HEK293 (cell line): ENCODE results near the gene EDIL3.

Experiments
- CTCF ChIA-PET: fragments of 350-600 bp; formaldehyde crosslinking; extraction: SDS; loops from one replicate; lab custom pipeline; 2021; ENCODE audit warnings: antibody characterized with exemption; lab: Yijun Ruan, JAX
- POLR2A ChIA-PET: fragments of 300-600 bp; formaldehyde crosslinking; extraction: SDS; loops from one replicate; lab custom pipeline; 2020; ENCODE audit warnings: antibody characterized with exemption, inconsistent platforms; lab: Yijun Ruan, JAX
- H3K27ac ChIP-seq: fragments of 200-500 bp; sonication (Bioruptor generic); 2 replicates; pipeline ENCODE4 v1.5.1; 2014; ENCODE audit warnings: low read depth, low read length, control low read depth, inconsistent platforms; ENCODE audit errors: extremely low read depth
- H3K36me3 ChIP-seq, 2 experiments: fragments of 200-500 bp in 1 of 2; sonication (Bioruptor generic) in 1 of 2; 1 replicate in 1 of 2; 2 replicates in 1 of 2; pipeline ENCODE4 v1.5.1; 2014 to 2017; ENCODE audit warnings: inconsistent platforms in 2 of 2, low read length in 2 of 2; ENCODE audit not compliant: control insufficient read depth in 2 of 2, insufficient read depth in 1 of 2
- H3K4me1 ChIP-seq: fragments of 200-500 bp; sonication (Bioruptor generic); 2 replicates; pipeline ENCODE4 v1.5.1; 2014; ENCODE audit warnings: mild to moderate bottlenecking, low read length, inconsistent platforms; ENCODE audit not compliant: control insufficient read depth, insufficient read depth
- H3K4me3 ChIP-seq: 2 replicates; pipeline ENCODE4 v1.5.1; 2011; ENCODE audit warnings: low read depth, mild to moderate bottlenecking, control low read depth, low read length, moderate library complexity
- H3K9me3 ChIP-seq: fragments of 200-500 bp; sonication (Bioruptor generic); 2 replicates; pipeline ENCODE4 v1.5.1; 2014; ENCODE audit warnings: low read depth, low read length, inconsistent platforms; ENCODE audit not compliant: control insufficient read depth, insufficient read depth
- HOXC10 ChIP-seq: sonication (generic); formaldehyde crosslinking; IDR thresholded peaks from 2 replicates; pipeline ENCODE4 v1.8.1; 2023; ENCODE audit warnings: mild to moderate bottlenecking, missing genetic modification reagents
- KLF16 ChIP-seq: fragments of 450-650 bp; formaldehyde crosslinking; IDR thresholded peaks from 2 replicates; pipeline ENCODE4 v1.5.1; 2017; ENCODE audit warnings: missing biosample characterization, missing genetic modification characterization
- OSR2 ChIP-seq: fragments of 450-650 bp; formaldehyde crosslinking; IDR thresholded peaks from 2 replicates; pipeline ENCODE4 v1.5.1; 2016; ENCODE audit warnings: missing biosample characterization, missing genetic modification characterization
- SETDB1 ChIP-seq: IDR thresholded peaks from one replicate; pipeline ENCODE4 v1.6.1; 2017; ENCODE audit warnings: mild to moderate bottlenecking, low read length, moderate library complexity, mixed read lengths; ENCODE audit not compliant: insufficient read length
- SP2 ChIP-seq: fragments of 450-650 bp; formaldehyde crosslinking; IDR thresholded peaks from 2 replicates; pipeline ENCODE4 v1.5.1; 2016; ENCODE audit warnings: missing biosample characterization, missing genetic modification characterization
- SP3 ChIP-seq: fragments of 450-650 bp; formaldehyde crosslinking; IDR thresholded peaks from 2 replicates; pipeline ENCODE4 v1.5.1; 2016; ENCODE audit warnings: missing biosample characterization, missing genetic modification characterization
- ZBTB6 ChIP-seq: fragments of 450-650 bp; formaldehyde crosslinking; IDR thresholded peaks from 2 replicates; pipeline ENCODE4 v1.5.1; 2017; ENCODE audit warnings: missing biosample characterization, missing genetic modification characterization
- ZNF157 ChIP-seq: fragments of 450-650 bp; formaldehyde crosslinking; IDR thresholded peaks from 2 replicates; pipeline ENCODE4 v1.5.1; 2016; ENCODE audit warnings: missing biosample characterization, missing genetic modification characterization
- ZNF2 ChIP-seq: fragments of 450-650 bp; formaldehyde crosslinking; IDR thresholded peaks from 2 replicates; pipeline ENCODE4 v1.5.1; 2016; ENCODE audit warnings: missing biosample characterization, missing genetic modification characterization
- ZNF324 ChIP-seq: fragments of 450-650 bp; formaldehyde crosslinking; IDR thresholded peaks from 2 replicates; pipeline ENCODE4 v1.5.1; 2016; ENCODE audit warnings: missing biosample characterization, missing genetic modification characterization
- ZNF335 ChIP-seq: fragments of 450-650 bp; formaldehyde crosslinking; conservative IDR thresholded peaks from 2 replicates; pipeline ENCODE4 v1.5.1; 2016; ENCODE audit warnings: missing biosample characterization, missing genetic modification characterization
- ZNF366 ChIP-seq: fragments of 450-650 bp; formaldehyde crosslinking; conservative IDR thresholded peaks from 2 replicates; pipeline ENCODE4 v1.5.1; 2016; ENCODE audit warnings: missing biosample characterization, missing genetic modification characterization
- ZNF423 ChIP-seq: fragments of 450-650 bp; formaldehyde crosslinking; IDR thresholded peaks from 2 replicates; pipeline ENCODE4 v1.5.1; 2016; ENCODE audit warnings: missing biosample characterization, missing genetic modification characterization
- ZNF514 ChIP-seq: fragments of 450-650 bp; formaldehyde crosslinking; IDR thresholded peaks from 2 replicates; pipeline ENCODE4 v1.5.1; 2016; ENCODE audit warnings: missing biosample characterization, missing genetic modification characterization
- ZNF530 ChIP-seq: fragments of 450-650 bp; formaldehyde crosslinking; IDR thresholded peaks from 2 replicates; pipeline ENCODE4 v1.5.1; 2016; ENCODE audit warnings: low read depth, missing biosample characterization, missing genetic modification characterization
- ZNF561 ChIP-seq: fragments of 450-650 bp; IDR thresholded peaks from 2 replicates; pipeline ENCODE4 v1.5.1; 2018; ENCODE audit warnings: missing biosample characterization, missing genetic modification characterization, borderline replicate concordance
- ZNF610 ChIP-seq: fragments of 450-650 bp; formaldehyde crosslinking; IDR thresholded peaks from 2 replicates; pipeline ENCODE4 v1.5.1; 2016; ENCODE audit warnings: missing biosample characterization, missing genetic modification characterization, borderline replicate concordance
- ZNF621 ChIP-seq: fragments of 450-650 bp; formaldehyde crosslinking; IDR thresholded peaks from 2 replicates; pipeline ENCODE4 v1.5.1; 2017; ENCODE audit warnings: missing biosample characterization, missing genetic modification characterization
- ZNF623 ChIP-seq: fragments of 450-650 bp; formaldehyde crosslinking; IDR thresholded peaks from 2 replicates; pipeline ENCODE4 v1.5.1; 2016; ENCODE audit warnings: missing biosample characterization, missing genetic modification characterization
- ZNF654 ChIP-seq: fragments of 450-650 bp; formaldehyde crosslinking; IDR thresholded peaks from 2 replicates; pipeline ENCODE4 v1.5.1; 2016; ENCODE audit warnings: low read depth, missing biosample characterization, missing genetic modification characterization
- ZNF777 ChIP-seq: fragments of 450-650 bp; formaldehyde crosslinking; IDR thresholded peaks from 2 replicates; pipeline ENCODE4 v1.5.1; 2017; ENCODE audit warnings: missing biosample characterization, missing genetic modification characterization, borderline replicate concordance
- ZNF791 ChIP-seq: fragments of 450-650 bp; formaldehyde crosslinking; IDR thresholded peaks from 2 replicates; pipeline ENCODE4 v1.5.1; 2016; ENCODE audit warnings: missing biosample characterization, missing genetic modification characterization
- ZSCAN23 ChIP-seq: fragments of 450-650 bp; formaldehyde crosslinking; IDR thresholded peaks from 2 replicates; pipeline ENCODE4 v1.5.1; 2016; ENCODE audit warnings: missing biosample characterization, missing genetic modification characterization
- ZSCAN30 ChIP-seq: fragments of 450-650 bp; IDR thresholded peaks from 2 replicates; pipeline ENCODE4 v1.5.1; 2018; ENCODE audit warnings: missing biosample characterization, mild to moderate bottlenecking, missing genetic modification characterization, moderate library complexity
- TF ChIP-seq, protein P1 (sequence below): fragments of 450-650 bp; formaldehyde crosslinking; IDR thresholded peaks from 2 replicates; pipeline ENCODE4 v1.5.1; 2016; ENCODE audit warnings: missing biosample characterization, missing genetic modification characterization
- TF ChIP-seq, protein P2 (sequence below): fragments of 450-650 bp; formaldehyde crosslinking; IDR thresholded peaks from 2 replicates; pipeline ENCODE4 v1.5.1; 2016; ENCODE audit warnings: missing biosample characterization, missing genetic modification characterization, borderline replicate concordance
- TF ChIP-seq, protein P3 (sequence below): fragments of 450-650 bp; formaldehyde crosslinking; IDR thresholded peaks from 2 replicates; pipeline ENCODE4 v1.5.1; 2016; ENCODE audit warnings: missing biosample characterization, missing genetic modification characterization

The EDIL3 gene

DNA sequence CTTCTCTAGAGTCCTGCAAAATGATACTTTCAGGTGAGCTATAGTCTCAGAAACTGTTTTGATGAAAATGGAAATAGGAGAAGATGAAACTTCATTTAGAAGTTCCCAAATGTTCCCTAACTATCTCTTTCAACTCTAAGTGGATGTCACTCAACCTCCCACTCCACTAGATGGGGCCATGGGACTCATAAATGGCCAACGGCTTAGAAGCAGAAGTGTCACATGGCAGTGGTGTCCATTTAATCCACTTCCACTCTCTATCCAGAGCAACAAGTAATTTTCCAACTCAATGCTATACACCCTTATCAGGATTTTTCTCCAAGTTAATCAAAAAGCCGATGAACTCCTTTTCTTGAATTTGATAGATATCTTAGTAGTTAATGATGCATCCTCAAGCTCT lies 295.7 kb downstream of the EDIL3 start (continued):
- TF ChIP-seq, protein P1, sequence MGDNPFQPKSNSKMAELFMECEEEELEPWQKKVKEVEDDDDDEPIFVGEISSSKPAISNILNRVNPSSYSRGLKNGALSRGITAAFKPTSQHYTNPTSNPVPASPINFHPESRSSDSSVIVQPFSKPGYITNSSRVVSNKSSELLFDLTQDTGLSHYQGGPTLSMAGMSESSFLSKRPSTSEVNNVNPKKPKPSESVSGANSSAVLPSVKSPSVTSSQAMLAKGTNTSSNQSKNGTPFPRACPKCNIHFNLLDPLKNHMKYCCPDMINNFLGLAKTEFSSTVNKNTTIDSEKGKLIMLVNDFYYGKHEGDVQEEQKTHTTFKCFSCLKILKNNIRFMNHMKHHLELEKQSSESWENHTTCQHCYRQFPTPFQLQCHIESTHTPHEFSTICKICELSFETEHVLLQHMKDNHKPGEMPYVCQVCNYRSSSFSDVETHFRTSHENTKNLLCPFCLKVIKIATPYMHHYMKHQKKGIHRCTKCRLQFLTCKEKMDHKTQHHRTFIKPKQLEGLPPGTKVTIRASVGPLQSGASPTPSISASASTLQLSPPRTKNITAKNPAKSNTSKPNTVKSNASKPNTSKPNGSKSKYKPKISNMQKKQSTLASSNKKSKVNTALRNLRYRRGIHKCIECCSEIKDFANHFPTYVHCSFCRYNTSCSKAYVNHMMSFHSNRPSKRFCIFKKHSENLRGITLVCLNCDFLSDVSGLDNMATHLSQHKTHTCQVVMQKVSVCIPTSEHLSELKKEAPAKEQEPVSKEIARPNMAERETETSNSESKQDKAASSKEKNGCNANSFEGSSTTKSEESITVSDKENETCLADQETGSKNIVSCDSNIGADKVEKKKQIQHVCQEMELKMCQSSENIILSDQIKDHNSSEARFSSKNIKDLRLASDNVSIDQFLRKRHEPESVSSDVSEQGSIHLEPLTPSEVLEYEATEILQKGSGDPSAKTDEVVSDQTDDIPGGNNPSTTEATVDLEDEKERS (tag by site-specific recombination): no peak
- TF ChIP-seq ZNF610 (tag by site-specific recombination) (no peak), ZSCAN30 (no peak), KLF16 (tag by site-specific recombination) (no peak), ZBTB6 (tag by site-specific recombination) (no peak), ZNF654 (peak; percentile 55), ZNF366 (tag by site-specific recombination) (no peak), ZNF423 (tag by site-specific recombination) (no peak), ZNF561 (no peak), OSR2 (tag by site-specific recombination) (no peak), ZNF530 (no peak), ZNF335 (no peak)
- TF ChIP-seq, protein P2, sequence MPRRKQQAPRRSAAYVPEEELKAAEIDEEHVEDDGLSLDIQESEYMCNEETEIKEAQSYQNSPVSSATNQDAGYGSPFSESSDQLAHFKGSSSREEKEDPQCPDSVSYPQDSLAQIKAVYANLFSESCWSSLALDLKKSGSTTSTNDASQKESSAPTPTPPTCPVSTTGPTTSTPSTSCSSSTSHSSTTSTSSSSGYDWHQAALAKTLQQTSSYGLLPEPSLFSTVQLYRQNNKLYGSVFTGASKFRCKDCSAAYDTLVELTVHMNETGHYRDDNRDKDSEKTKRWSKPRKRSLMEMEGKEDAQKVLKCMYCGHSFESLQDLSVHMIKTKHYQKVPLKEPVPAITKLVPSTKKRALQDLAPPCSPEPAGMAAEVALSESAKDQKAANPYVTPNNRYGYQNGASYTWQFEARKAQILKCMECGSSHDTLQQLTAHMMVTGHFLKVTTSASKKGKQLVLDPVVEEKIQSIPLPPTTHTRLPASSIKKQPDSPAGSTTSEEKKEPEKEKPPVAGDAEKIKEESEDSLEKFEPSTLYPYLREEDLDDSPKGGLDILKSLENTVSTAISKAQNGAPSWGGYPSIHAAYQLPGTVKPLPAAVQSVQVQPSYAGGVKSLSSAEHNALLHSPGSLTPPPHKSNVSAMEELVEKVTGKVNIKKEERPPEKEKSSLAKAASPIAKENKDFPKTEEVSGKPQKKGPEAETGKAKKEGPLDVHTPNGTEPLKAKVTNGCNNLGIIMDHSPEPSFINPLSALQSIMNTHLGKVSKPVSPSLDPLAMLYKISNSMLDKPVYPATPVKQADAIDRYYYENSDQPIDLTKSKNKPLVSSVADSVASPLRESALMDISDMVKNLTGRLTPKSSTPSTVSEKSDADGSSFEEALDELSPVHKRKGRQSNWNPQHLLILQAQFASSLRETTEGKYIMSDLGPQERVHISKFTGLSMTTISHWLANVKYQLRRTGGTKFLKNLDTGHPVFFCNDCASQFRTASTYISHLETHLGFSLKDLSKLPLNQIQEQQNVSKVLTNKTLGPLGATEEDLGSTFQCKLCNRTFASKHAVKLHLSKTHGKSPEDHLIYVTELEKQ (tag by site-specific recombination): no peak
- TF ChIP-seq, all 188 proteins: peak for 2

GRCh38 chr5:84086511-84086910 lies 298.2 kb downstream of the EDIL3 start:
- Histone ChIP-seq H3K4me1 (peaks cover under 1% of the 10 kb centered on the region), H3K4me3 (no peak overlapping the region), H3K27ac (no peak overlapping the region), H3K9me3 (no peaks in the 10 kb centered on the region), H3K36me3 (no peaks in the 10 kb centered on the region; a peak in 1 of 3 replicates)
- ChIA-PET CTCF (no interaction called here), POLR2A (interaction anchor here (0.6 kb wide), 1 partner anchor 33 kb away, joined by 5 read pairs; no protein-coding TSS in a partner anchor)
- TF ChIP-seq ZNF324 (tag by site-specific recombination) (no peak), ZNF2 (no peak), ZSCAN23 (tag by site-specific recombination) (no peak)

DNA sequence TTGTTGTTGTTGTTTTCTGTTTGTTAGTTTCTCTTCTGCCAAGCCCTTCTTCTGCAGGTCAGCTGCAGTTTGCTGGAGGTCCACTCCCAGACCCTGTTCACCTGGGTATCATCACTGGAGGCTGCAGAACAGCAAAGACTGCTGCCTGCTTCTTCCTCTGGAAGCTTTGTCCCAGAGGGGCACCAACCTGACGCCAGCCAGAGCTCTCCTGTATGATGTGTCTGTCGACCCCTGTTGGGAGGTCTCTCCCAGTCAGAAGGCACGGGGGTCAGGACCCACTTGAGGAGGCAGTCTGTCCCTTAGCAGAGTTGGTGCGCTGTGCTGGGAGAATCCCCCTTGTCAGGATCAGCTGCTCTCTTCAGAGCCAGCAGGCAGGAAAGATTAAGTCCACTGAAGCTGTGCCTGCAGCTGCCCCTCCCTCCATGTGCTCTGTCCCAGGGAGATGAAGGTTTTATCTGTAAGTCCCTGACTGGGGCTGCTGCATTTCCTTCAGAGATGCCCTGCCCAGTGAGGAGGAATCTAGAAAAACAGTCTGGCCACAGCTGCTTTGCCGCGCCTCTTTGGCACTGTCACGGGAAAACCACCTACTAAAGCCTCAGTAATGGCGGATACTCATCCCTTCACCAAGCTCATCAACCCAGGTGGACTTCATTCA lies 299.2 kb downstream of the EDIL3 start:
- no peaks in the 10 kb centered on the region; a peak in 1 of 3 replicates for H3K36me3 ChIP-seq
- ChIA-PET CTCF (no interaction called here), POLR2A (no interaction called here)
- H3K27ac ChIP-seq: no peak overlapping the region
- H3K4me1 ChIP-seq: no peaks in the 10 kb centered on the region
- H3K9me3 ChIP-seq: no peaks in the 10 kb centered on the region
- no peak overlapping the region for H3K4me3 ChIP-seq
- no peak for TF ChIP-seq ZNF777
- no peak for TF ChIP-seq ZNF791
- TF ChIP-seq ZNF514 (tag by site-specific recombination): no peak
- no peak for TF ChIP-seq ZNF157 (tag by site-specific recombination)
- TF ChIP-seq ZNF621 (tag by site-specific recombination): no peak
- no peak for TF ChIP-seq ZNF623 (tag by site-specific recombination)
- TF ChIP-seq ZNF366 (tag by site-specific recombination): no peak
- no peak for TF ChIP-seq HOXC10 (CRISPR knock-in tag)
- TF ChIP-seq, protein P3, sequence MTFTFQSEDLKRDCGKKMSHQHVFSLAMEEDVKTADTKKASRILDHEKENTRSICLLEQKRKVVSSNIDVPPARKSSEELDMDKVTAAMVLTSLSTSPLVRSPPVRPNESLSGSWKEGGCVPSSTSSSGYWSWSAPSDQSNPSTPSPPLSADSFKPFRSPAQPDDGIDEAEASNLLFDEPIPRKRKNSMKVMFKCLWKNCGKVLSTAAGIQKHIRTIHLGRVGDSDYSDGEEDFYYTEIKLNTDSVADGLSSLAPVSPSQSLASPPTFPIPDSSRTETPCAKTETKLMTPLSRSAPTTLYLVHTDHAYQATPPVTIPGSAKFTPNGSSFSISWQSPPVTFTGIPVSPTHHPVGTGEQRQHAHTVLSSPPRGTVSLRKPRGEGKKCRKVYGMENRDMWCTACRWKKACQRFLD: no peak
- no peak for TF ChIP-seq ZSCAN30
- TF ChIP-seq SP2 (tag by site-specific recombination): no peak
- no peak for TF ChIP-seq SETDB1
- no peak for TF ChIP-seq SP3 (tag by site-specific recombination)
